Stimulated activated naive CD8-positive, alpha-beta T cell treated with anti-CD3 and anti-CD28 coated beads, Interleukin-15, Interleukin-2, amounts not matched to agents 100 U/mL and 50 U/mL, for 24 hours (primary cell): ENCODE measurements around the gene FOXK1.
"Not testable (repeated sequence)": the region's sequence is repeated elsewhere in the genome, so short reads cannot be mapped to it uniquely, and the experiment has no call there.

ENCODE experiments used
- ATAC-seq: fragments of 150-1000 bp; cut with Tn5 transposase; one replicate; pipeline ENCODE4 v1.10.0; 2021
- DNase-seq: peaks from one replicate; pipeline ENCODE4 v3.0.0; 2021

FOXK1 gene

DNA sequence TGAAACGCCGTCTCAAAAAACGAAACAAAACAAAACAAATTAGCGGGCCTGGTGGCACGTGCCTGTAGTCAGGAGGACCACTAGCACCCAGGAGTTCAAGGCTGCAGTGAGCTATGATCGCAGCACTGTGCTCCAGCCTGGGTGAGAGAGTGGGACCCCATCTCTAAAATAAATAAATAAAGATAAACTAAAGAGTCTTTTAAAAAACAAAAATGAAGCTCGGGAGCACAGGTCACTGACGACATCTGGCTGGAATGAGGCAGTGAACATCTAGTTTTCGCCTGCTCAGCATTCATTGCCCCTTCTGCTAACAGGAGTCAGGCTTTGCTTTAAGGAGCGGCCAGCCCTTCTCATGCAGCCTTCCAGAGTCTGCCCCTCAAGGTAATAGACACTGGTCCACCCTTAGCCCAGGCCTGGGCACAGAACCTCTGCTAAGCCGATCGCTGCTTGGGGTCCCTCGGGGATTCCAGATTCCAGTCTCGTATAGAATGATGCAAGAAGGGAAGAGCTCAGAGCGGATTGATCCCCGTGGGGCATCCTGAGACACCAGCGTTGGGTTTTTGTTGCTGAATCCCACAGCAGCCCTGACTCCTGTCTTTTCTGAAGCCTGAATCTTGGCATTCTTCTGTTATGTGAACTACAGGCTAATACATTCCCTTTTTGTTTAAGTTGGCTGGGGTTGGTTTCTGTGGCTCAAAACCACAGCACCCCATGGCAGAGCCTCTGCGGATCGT is 14.2 kb upstream of the FOXK1 start:
- ATAC-seq (no peak), DNase-seq (no peak)

DNA sequence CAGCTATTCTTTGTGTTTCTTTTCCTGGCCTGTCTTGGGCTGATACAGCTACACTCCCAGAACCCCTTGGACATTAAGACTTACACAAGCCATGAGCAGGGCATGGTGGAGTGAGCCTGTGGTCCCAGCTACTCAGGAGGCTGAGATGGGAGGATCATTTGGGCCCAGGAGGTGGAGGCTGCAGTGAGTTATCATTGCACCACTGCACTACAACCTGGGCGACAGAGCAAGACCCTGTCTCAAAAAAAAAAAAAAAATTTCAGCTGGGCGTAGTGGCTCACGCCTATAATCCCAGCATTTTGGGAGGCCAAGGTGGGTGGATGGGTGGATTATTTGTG is 13.6 kb upstream of the FOXK1 start:
- ATAC-seq (no peak), DNase-seq (no peak)

DNA sequence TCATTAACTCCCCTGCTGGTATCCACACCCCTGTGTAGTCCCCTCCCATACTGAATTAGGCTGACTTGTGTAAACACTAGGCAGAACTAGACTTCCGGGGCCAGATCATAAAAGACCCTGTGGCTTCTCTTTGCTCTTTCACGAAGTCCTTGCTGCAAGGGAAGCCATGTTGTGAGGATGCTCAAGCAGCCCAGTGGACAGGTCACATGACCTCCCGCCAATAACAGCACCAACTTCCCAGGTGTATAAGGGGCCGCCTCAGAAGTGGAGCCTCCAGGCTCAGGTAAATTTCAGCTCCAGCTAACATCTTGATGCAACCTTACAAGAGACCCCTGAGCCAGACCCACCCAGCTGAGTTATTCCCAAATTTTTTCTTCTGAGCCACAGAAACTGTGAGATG is 11.3 kb upstream of the FOXK1 start:
- ATAC-seq (no peak), DNase-seq (no peak)

DNA sequence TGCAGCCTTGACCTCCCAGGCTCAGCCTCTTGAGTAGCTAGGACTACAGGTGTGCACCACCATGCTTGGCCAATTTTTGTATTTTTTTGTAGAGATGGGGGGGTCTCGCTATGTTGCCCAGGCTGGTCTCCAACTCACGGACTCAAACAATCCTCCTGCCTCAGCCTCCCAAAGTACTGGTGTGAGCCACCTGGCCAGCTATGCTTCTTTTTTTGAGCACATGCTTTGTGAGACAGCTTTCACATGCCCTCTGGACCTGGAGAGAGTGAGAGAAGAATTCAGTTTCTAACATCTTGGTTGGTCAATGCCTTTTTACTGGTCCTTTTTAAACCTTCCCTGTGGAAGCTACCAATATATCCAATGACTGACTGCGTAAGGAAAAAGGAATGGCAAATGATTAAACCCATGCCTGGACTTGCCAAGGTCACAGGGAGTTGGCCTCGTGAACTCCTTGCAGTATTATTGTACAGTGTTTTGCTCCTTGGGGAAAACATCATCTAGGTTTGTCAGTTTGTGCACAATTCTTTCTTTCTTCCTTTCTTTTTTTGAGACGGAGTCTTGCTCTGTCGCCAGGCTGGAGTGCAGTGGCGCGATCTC is 6.2 kb upstream of the FOXK1 start:
- DNase-seq (no peak), ATAC-seq (no peak)

DNA sequence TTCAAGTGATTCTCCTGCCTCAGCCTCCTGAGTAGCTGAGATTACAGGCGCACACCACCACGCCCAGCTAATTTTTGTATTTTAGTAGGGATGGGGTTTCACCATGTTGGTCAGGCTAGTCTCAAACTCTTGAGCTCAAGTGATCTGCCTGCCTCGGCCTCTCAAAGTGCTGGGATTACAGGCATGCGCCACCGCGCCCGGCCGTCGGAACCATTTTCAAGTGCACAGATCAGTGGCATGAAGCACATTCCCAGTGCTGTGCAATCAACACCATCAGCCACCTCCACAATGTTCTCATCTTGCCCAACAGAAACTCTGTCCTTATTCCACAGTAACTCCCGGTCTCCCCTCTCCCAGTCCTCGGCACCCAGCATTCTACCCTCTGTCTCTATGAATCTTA is 4.6 kb upstream of the FOXK1 start:
- not testable (repeated sequence) for DNase-seq, ATAC-seq

DNA sequence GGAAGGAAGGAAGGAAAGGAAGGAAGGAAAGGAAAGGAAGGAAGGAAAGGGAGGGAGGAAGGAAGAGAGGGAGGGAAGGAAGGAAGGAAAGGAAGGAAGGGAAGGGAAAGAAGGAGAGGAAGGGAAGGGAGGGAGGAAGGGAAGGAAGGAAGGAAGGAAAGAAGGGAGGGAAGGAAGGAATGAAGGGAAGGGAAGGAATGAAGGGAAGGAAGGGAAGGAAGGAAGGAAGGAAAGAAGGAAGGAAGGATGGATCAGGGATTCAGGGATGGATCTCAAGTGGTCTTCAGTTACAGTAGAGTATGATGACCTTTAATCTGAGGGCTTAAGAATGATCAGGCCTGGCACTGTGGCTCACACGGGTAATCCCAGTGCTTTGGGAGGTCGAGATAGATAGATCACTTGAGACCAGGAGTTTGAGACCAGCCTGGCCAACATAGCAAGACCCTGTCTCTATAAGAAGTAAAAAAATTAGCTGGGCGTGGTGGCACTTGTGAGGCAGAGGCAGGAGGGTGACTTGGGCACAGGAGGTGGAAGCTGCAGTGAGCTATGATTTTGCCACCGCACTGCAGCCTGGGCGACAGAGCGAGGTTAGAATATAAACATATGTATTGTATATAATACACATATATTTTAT is 760 bp upstream of the FOXK1 start:
- peak; percentile 28 for DNase-seq
- ATAC-seq, result no peak

DNA sequence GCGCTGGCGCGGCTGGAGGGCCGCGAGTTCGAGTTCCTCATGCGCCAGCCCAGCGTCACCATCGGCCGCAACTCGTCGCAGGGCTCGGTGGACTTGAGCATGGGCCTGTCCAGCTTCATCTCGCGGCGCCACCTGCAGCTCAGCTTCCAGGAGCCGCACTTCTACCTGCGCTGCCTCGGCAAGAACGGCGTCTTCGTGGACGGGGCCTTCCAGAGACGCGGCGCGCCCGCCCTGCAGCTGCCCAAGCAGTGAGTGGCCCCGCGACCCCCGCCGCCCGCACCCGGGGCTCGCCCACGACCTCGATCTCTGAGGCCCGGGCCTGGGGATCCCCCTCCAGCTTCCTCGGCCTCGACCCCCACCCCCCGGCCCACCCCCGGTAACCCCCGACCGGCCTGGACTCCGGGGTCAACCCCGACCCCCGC is 537 bp downstream of the FOXK1 start:
- ATAC-seq (peak; percentile 25), DNase-seq (peak; percentile 48)

DNA sequence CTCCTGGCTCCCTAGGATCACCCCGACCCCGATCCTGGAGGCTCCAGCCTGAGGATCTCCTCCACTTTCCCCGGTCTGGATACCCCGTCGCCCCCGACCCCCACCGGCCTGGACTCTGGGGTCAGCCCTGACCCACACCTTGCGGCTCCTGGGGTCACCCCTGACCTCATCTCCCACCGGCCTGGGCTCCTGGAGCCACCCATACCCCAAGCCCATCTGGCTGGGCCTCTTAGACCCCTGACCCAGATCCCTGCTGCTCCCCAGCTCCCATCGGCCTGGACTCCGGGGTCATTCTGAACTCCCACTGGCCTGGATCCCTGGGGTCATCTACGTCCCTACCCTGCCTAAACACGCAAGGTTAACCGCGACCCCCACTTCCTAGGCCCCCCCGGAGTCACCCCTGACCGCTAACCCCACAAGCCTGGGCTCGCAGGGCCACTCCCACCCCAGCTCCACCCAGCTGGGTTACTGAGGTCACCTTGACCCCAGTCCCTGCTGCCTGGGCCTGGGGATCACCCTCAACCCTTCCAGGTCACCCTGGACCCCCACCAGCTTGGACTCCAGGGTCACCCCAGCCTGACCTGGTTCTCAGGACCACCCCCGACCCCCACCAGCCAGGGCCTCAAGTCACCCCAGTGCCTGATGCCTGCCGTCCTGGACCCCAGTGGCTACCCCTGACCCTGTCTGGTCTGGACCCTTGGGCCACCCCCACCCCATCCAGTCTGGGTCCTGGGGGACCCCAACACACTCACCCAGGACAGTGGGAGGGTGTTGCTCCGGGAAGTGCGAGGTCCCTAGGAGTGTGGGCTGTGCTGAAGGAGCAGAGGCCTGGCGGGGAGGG is 1.2 kb downstream of the FOXK1 start:
- ATAC-seq (no peak), DNase-seq (peak; percentile 37)

DNA sequence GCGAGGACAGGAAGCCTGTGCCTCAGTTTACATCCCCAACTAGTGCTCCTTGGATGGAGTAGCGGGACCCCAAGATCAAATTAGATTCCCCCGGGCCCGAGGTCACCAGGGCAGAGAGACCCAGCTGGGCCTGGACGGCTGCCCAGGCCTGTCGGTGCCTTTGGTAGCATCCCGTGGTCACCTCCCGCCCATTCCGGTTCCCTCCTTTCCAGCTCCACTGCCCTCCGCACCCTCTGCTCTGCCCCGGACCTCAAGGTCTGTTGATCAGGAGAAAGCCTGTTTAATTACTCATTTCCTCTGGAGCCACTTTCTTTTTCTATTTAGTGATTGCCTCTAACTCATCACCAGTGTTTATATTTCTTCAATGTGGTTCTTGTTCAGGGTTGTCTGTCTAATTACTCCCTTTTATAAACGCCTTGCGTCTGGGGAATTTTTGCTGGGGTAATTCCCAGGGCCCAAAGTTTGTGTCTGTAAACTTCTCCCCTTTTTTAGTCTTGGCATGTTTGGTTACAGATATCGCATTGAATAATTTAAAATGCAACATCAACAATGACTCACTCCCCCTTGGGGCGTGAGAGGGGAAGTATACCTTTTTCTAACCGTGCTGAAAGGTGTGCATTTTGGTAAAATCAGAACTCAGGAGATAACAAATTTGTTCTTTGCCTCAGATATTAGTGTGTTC is 1.9 kb downstream of the FOXK1 start:
- peak; percentile 50 for DNase-seq
- ATAC-seq, result peak; percentile 54

DNA sequence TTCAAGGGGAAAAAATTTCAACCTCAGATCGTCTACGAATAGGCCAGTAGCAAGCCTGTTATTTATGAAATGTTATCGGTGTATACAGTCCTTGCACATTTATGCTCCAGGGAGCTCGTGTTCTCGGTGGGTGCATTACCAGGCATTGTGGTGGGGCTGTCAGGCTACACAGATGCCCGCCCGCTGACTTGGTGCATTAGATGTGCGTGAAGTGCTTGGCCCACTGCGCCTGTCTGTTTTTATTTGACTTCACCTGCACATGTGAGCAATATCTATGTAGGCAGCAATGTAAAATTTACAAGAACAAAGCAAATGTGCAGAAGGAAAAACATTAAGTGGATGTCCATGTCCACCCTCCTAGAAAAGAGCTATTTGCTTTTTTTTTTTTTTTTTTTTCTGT is 2.8 kb downstream of the FOXK1 start:
- ATAC-seq (no peak), DNase-seq (no peak)

DNA sequence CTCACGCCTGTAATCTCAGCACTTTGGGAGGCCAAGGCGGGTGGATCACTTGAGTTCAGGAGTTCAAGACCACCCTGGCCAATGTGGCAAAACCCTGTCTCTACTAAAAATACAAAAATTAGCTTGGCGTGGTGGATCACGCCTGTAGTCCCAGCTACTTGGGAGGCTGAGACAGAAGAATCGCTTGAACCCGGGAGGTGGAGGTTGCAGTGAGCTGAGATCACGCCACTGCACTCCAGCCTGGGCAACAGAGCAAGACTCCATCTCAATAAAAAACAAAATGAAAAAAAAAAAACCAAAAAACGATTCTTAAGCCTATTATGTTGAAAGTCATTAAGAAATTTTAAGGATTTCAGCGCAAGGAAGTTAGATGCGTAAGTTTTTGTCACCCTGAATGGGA is 3.6 kb downstream of the FOXK1 start:
- not testable (repeated sequence) for ATAC-seq, DNase-seq

DNA sequence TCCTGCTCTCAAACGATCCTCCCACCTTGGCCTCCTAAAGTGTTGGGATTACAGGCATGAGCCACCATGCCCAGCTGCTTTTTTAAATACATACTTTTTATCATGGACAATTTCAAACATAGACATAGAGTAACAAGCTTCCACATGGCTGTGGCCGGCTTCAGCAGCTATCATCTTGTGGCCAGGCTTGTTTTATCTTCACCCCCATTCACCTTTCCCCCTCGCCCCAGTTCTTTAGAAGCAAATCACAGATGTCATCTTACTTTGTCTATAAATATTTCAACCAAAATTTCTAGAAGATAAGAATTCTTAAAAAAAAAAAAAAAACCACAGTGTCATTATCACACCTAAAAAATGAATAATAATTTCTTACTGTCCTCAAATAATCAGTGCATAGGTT is 5.9 kb downstream of the FOXK1 start:
- ATAC-seq (no peak), DNase-seq (no peak)

DNA sequence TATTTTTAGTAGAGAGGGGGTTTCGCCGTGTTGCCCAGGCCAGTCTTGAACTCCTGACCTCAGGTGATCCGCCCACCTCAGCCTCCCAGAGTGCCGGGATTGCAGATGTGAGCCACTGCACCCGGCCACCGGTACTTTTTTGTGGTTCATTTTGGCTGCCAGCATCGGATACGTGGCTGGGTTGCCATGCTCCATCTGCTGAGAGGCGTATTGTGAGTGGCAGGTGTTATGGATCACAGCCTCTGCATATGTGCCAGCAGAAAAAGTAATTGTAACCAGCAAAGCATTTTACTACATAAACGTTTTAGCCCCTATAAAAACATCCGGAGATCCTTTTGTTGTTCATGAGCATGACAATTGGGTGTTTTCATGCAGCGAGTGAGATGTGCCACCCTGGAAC is 7.1 kb downstream of the FOXK1 start:
- ATAC-seq (no peak), DNase-seq (no peak)

DNA sequence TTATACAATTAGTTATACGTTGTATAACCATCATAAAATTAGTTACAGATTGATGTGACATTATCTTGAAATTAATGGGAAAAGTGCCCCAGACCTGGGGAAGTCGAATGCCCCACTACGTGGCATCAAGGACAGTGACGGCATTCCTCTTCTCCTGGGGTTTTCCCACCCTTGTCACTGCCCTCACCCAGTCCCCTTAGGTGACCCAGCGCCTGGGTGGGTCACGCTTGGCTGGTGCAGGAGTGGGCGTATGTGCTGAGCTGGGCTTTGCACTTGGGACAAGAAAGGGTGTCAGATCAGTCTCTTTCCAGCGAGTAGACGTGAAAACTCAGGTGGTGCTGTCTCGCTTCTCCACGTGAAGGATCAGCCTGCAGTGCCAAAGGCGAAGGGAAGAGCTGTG is 7.6 kb downstream of the FOXK1 start:
- ATAC-seq (no peak), DNase-seq (no peak)

DNA sequence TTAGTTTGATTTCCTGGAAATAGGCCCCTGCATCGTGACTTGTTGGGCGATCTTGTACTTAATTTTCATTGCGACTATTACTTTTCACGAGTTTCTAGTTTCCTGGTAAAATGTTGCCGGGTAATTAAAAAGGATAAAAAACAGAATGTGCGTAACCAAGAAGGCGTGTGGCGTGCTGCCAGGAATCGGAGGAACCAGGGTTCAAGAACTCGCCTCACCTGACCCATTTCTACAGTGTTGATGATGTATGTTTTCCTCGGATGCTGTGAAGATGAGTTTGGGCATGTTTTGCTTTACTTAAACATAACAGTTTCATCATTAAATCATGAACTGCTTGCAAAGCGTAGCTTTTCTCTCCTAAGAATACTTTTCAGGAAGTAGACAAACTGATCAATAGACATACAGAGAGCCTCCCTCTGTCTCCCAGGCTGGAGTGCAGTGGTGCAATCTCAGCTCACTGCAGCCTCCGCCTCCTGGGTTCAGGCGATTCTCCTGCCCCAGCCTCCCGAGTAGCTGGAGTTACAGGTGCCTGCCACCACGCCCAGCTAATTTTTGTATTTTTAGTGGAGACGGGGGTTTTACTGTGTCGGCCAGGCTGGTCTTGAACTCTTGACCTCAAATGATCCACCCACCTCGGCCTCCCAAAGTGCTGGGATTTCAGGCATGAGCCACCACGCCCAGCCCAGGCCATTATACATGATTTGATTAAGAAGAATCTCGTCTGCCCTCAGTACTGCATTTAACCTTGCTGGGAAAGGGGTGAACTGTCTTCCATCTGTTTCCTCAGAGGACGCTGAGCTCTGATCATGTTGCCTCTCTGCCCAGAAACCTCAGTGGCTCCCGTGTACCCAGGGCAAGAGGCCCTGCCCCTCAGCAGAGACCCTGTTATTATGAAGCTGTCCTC is 9.1 kb downstream of the FOXK1 start:
- ATAC-seq (no peak), DNase-seq (no peak)

DNA sequence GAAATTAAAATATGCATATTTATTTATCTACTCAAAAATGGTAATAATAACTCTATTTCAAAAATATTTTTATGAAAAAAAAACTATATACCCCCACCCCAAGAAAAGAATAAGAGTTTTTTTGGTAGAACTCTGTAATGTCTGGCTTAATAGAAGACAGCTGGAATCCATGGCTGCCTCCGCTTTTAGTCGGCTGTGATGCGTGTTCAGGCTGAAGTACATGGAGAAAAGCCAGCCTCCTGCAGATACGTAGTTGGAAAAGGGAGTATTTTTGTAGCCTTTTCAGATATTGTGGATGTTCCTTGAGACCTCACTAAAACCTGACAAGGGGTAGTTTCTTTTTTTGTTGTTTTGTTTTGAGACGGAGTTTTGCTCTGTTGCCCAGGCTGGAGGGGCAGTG is 10.0 kb downstream of the FOXK1 start:
- ATAC-seq (no peak), DNase-seq (no peak)

DNA sequence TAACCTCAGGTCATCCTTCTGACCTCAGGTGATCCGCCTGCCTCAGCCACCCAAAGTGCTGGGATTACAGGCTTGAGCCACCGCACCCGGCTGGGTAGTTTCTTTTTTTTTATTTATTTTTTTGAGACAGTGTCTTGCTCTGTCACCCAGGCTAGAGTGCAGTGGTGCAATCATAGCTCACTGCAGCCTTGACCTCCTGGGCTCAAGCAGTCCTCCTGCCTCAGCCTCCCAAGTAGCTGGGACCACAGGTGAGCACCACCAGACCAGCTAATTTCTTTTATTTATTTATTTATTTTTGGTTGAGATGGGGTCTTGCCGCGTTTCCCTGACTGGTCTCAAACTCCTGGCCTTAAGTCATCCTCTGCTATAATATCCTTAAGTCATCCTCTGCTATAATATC is 10.5 kb downstream of the FOXK1 start:
- ATAC-seq, DNase-seq: not testable (repeated sequence)

DNA sequence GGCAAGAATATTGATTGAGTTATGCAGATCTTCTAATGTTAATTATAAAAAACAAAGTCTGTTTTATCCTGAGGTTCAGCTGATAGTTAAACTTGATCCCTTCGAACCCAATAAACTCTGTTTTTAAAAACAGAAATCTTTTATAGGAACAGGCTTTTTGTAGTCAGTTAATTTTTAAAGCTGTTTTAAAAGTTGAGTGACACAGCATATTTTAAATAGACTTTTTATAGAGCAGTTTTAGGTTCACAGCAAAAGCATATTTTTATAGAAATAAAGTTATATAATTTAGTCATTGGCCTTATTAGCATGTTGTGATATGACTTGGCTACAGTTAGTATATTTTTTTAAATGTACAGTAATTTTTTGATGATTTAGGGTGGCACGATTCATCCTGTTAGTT is 11.1 kb downstream of the FOXK1 start:
- ATAC-seq, result no peak

DNA sequence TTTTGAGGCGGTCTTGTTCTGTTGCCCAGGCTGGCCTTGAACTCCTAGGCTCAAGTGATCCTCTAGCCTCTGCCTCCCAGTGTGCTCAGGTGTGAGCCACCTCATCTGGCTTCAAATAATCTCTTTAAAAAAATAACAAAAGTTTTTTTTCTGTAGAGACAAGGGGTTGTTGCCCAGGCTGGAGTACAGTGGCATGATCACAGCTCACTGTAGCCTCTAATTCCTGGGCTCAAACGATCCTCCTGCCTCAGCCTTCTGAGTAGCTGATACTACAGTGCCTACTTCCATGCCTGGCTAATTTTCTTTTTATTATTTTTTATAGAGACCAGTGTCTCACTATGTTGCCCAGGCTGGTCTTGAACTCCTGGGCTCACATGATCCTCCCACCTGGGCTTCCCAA is 11.7 kb downstream of the FOXK1 start:
- ATAC-seq, result no peak
- DNase-seq, result no peak

More for the DNA sequence above, 11.1 kb downstream of the FOXK1 start:
- DNase-seq, result no peak

DNA sequence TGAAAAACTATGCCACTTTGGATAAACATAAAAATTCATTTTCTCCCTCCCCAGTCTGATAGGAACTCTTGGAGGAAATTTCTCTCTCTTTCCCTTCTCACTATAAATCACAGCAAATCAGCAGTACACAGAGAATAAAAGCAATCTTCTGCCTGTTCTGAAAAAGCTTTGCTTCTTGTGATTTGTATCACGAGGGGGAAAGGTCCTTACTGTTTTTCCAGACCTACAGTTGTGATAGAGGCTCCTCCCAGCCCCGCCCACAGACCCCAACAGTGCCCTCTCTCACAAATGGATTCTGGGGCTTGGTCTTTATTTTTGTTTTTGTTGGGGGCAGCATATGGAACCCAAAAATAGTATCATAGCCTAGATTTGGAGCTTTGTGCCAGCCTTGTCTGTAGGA is 12.2 kb downstream of the FOXK1 start:
- DNase-seq (no peak), ATAC-seq (no peak)

DNA sequence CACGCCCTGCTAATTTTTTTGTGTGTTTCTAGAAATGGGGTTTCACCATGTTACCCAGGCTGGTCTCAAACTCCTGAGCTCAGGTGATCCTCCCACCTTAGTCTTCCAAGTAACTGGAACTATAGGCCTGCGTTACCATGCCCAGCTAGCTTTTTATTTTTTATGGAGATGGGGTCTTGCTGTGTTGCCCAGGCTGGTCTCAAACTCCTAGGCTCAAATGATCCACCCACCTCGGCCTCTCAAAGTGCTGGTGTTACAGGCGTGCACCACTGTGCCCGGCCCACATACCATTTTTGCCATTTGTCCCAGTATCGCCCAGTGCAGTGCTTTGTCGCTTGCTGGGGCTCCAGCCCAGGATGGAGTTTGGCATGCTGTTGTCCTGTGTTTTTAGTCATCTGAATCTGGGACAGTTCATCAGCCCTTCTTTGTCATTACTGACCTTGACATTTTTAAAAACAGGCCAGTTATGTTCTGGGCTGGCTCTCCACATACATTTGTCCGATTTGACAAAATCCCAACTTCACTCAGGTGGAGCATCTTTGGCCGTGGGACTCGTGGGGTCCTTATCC is 16.7 kb downstream of the FOXK1 start:
- no peak for ATAC-seq
- DNase-seq, result no peak
